ENCODE measurements around the gene MAGI1. TPM values are rescaled to one million over a fixed set of nuclear protein-coding genes. Genes with fewer than 3 reads are reported as not detected.

MAGI1 gene
- total RNA-seq, 2 donors from 2014 or later = 37.5 to 51.6 TPM

DNA sequence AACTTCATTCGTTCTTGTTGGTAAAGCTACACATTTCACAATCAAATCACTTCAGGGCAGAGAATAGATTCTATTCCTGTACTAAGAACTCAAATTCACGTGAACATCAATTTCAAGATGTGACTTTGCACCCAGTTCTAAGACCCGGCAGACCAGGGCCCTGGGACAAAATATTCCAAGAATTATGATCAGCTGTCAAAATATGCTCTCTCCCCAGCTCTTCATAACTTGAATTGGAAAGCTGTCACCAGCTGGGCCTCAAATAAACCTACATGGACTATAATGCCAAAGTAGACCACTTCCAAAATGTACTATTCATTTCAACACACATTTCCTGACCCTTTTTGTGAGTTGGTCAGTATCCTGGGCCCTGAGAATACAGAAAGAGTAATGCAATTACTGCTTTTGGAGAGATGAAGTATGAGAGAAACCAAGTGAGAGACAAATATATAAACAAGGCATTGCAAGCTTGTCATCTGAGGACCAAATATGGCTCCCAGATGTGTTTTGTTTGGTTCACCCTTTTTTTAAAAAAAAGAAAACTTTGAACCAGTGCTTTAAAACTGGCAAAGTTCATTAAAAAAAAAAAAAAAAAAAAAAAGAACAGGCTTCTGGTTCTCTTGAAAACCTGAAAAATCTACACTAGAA, 14.9 kb downstream of the MAGI1 start:
- DNase-seq (ENCODE audit: low spot score) = no peak
- intact Hi-C loops (cut with DNase I) = no loop called here
- Histone ChIP-seq H3K27ac (no peak overlapping the region), H3K4me3 (no peak overlapping the region), H3K36me3 (no peaks in the 10 kb centered on the region), H3K4me1 (replicated peaks) (no peaks in the 10 kb centered on the region), H3K27me3 (replicated peaks; ENCODE audit: insufficient read depth) (no peaks in the 10 kb centered on the region), H3K9me3 (no peaks in the 10 kb centered on the region)
- WGBS = 77% methylated on average over 3 of the region's 3 CpGs
- TF ChIP-seq, protein P1, sequence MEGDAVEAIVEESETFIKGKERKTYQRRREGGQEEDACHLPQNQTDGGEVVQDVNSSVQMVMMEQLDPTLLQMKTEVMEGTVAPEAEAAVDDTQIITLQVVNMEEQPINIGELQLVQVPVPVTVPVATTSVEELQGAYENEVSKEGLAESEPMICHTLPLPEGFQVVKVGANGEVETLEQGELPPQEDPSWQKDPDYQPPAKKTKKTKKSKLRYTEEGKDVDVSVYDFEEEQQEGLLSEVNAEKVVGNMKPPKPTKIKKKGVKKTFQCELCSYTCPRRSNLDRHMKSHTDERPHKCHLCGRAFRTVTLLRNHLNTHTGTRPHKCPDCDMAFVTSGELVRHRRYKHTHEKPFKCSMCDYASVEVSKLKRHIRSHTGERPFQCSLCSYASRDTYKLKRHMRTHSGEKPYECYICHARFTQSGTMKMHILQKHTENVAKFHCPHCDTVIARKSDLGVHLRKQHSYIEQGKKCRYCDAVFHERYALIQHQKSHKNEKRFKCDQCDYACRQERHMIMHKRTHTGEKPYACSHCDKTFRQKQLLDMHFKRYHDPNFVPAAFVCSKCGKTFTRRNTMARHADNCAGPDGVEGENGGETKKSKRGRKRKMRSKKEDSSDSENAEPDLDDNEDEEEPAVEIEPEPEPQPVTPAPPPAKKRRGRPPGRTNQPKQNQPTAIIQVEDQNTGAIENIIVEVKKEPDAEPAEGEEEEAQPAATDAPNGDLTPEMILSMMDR (IDR thresholded peaks at IDR 0.05) = no peak
- TF ChIP-seq POLR2AphosphoS5 (IDR thresholded peaks at IDR 0.05) (no peak), POLR2A (IDR thresholded peaks at IDR 0.05) (no peak)

DNA sequence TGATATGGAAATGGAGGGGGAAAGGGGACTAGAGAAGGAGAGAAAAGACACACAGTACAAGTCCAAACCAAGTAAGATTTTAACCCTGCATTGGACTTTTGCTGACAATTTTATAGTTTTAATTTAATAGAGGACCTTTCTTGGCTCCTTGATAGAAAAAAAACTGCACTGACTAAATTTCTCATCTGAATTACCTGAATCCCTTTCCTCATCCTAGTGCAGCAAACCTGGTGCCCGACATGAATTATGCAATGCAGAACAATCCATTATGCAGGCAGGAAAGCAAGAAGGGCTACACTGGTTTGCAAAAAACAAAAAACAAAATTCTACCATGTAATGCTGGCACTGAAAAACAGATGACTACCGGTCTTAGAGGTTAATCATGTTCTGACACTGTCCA, 15.5 kb downstream of the MAGI1 start:
- DNase-seq (ENCODE audit: low spot score) = no peak
- H3K4me1 ChIP-seq (replicated peaks) = peaks cover 1% of the 10 kb centered on the region
- TF ChIP-seq POLR2AphosphoS5 (IDR thresholded peaks at IDR 0.05) (no peak), POLR2A (IDR thresholded peaks at IDR 0.05) (no peak)
- TF ChIP-seq, protein P1 (IDR thresholded peaks at IDR 0.05) = no peak
- intact Hi-C loops (cut with DNase I) = no loop called here
- WGBS = 64% methylated on average over 2 of the region's 2 CpGs
- H3K27ac ChIP-seq = no peak overlapping the region
- H3K36me3 ChIP-seq = no peaks in the 10 kb centered on the region
- no peaks in the 10 kb centered on the region for H3K9me3 ChIP-seq
- no peak overlapping the region for H3K4me3 ChIP-seq
- no peaks in the 10 kb centered on the region for H3K27me3 ChIP-seq (replicated peaks; ENCODE audit: insufficient read depth)

DNA sequence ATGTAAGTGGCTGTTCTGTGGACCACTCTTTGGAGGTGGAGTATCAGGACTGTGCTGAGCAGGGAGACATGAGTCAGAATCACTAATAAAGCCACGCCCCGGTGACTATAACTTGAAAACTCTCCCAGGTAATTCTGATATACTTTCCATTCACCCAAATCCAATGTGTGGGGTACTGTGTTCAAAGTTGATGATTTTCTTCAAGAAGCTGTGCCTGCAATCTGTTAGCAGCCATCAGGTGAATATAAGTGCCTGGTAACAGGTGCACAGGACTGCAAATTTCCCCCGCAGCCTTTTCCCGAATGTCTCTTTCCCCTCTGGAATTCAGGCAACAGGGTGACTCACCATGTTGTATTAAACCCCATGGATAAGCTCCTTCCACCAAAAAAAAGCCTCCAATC, 17.0 kb downstream of the MAGI1 start:
- Histone ChIP-seq H3K27ac (no peak overlapping the region), H3K4me1 (replicated peaks) (peaks cover 5% of the 10 kb centered on the region), H3K27me3 (replicated peaks; ENCODE audit: insufficient read depth) (no peaks in the 10 kb centered on the region), H3K36me3 (no peaks in the 10 kb centered on the region), H3K9me3 (no peaks in the 10 kb centered on the region), H3K4me3 (no peak overlapping the region)
- TF ChIP-seq POLR2AphosphoS5 (IDR thresholded peaks at IDR 0.05) = no peak
- TF ChIP-seq, protein P1 (IDR thresholded peaks at IDR 0.05) = no peak
- TF ChIP-seq POLR2A (IDR thresholded peaks at IDR 0.05) = no peak
- whole genome bisulfite sequencing = 75% methylated on average over 4 of the region's 4 CpGs
- intact Hi-C loops (cut with DNase I) = no loop called here
- no peak for DNase-seq (ENCODE audit: low spot score)

DNA sequence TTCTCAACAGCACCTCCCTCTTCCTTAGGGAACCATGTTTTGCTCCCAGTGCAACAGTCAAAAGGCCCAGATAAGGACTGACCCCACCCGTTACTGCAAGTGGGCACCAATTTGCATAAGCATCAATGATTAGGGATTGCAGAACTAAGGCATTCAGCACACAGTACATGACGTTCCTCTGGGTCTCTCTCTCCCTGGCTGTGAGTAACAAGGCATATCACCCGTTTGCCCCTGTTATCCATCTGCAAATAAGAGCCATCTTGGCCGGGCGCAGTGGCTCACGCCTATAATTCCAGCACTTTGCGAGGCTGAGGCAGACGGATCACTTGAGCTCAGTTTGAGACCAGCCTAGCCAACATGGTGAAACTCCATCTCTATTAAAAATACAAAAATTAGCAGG, 18.8 kb downstream of the MAGI1 start:
- Histone ChIP-seq H3K4me1 (replicated peaks) (peaks cover 5% of the 10 kb centered on the region), H3K27ac (no peak overlapping the region), H3K27me3 (replicated peaks; ENCODE audit: insufficient read depth) (no peaks in the 10 kb centered on the region), H3K4me3 (no peak overlapping the region), H3K36me3 (no peaks in the 10 kb centered on the region), H3K9me3 (no peaks in the 10 kb centered on the region)
- TF ChIP-seq, protein P1 (IDR thresholded peaks at IDR 0.05) = no peak
- TF ChIP-seq POLR2AphosphoS5 (IDR thresholded peaks at IDR 0.05) (no peak), POLR2A (IDR thresholded peaks at IDR 0.05) (no peak)
- intact Hi-C loops (cut with DNase I) = no loop called here
- no peak for DNase-seq (ENCODE audit: low spot score)
- WGBS = 86% methylated on average over 8 of the region's 8 CpGs

Measured in prostate gland (tissue), 2 donors.